Smooth muscle cell (in vitro differentiated cells): ENCODE data around the gene SH3BP1. TPM values are rescaled to one million over a fixed set of nuclear protein-coding genes. Genes with fewer than 3 reads are reported as not detected.

Experiments
- DNase-seq: peaks from one replicate; lab custom pipeline; 2025; ENCODE audit not compliant: unreplicated experiment; lab: John Stamatoyannopoulos, UW
- H2AFZ ChIP-seq: fragments of 200-600 bp; sonication (generic); 2 replicates; pipeline ENCODE4 v1.6.0; 2016; ENCODE audit warnings: antibody characterized with exemption, low read depth, mild to moderate bottlenecking
- H3F3A ChIP-seq: fragments of 200-600 bp; sonication (generic); 2 replicates; pipeline ENCODE4 v1.6.0; 2017; ENCODE audit warnings: antibody characterized with exemption, low read depth
- H3K27ac ChIP-seq: fragments of 200-600 bp; sonication (generic); 2 replicates; pipeline ENCODE4 v1.5.1; 2016; ENCODE audit warnings: low read depth, mild to moderate bottlenecking
- H3K27me3 ChIP-seq: fragments of 200-600 bp; sonication (generic); 2 replicates; pipeline ENCODE4 v1.6.1; 2016; ENCODE audit warnings: low read depth, mild to moderate bottlenecking
- H3K36me3 ChIP-seq: fragments of 200-600 bp; sonication (generic); 2 replicates; pipeline ENCODE4 v1.5.1; 2016; ENCODE audit warnings: low read depth
- H3K4me1 ChIP-seq: fragments of 200-600 bp; sonication (generic); 2 replicates; pipeline ENCODE4 v1.5.1; 2016; ENCODE audit warnings: low read depth
- H3K4me2 ChIP-seq: fragments of 200-600 bp; sonication (generic); 2 replicates; pipeline ENCODE4 v1.6.0; 2016; ENCODE audit warnings: mild to moderate bottlenecking
- H3K4me3 ChIP-seq: fragments of 200-600 bp; sonication (generic); 2 replicates; pipeline ENCODE4 v1.5.1; 2016; ENCODE audit warnings: mild to moderate bottlenecking
- H3K79me2 ChIP-seq: fragments of 200-600 bp; sonication (generic); 2 replicates; pipeline ENCODE4 v1.6.0; 2016; ENCODE audit warnings: low read depth, mild to moderate bottlenecking
- H3K9ac ChIP-seq: fragments of 200-600 bp; sonication (generic); 2 replicates; pipeline ENCODE4 v1.6.0; 2016; ENCODE audit warnings: low read depth
- H3K9me3 ChIP-seq: fragments of 200-600 bp; sonication (generic); replicated peaks from 2 replicates; pipeline ENCODE4 v1.5.1; 2016; ENCODE audit warnings: low read depth
- H4K20me1 ChIP-seq: fragments of 200-600 bp; sonication (generic); 2 replicates; pipeline ENCODE4 v1.6.0; 2016; ENCODE audit warnings: low read depth
- CTCF ChIP-seq: fragments of 200-600 bp; sonication (generic); IDR thresholded peaks from 2 replicates; pipeline ENCODE4 v1.5.1; 2017; ENCODE audit warnings: borderline replicate concordance, mild to moderate bottlenecking, antibody characterized with exemption; ENCODE audit not compliant: insufficient read depth, poor library complexity, severe bottlenecking
- WGBS: methylation state at CpG from one replicate; pipeline ENCODE4 v1.1.7; 2016; ENCODE audit warnings: low lambda C conversion rate; 5-methylcytosine and 5-hydroxymethylcytosine counted together
- polyA plus RNA-seq: library from polyadenylated mRNA; unstranded; fragments of >200 nt; fragmentation: Nextera tagmentation; extraction: Ambion mirVana; gene quantifications from 2 replicates; pipeline ENCODE4 v1.2.1, GENCODE V29; 2016
- total RNA-seq: library from RNA; depleted of rRNA; stranded (reverse); fragments of >200 nt; gene quantifications from 2 replicates; pipeline ENCODE4 v1.2.3, GENCODE V29; 2014

SH3BP1 gene
- total and polyA plus RNA-seq, 2 experiments from 2014 or later = 16.6 to 20.4 TPM

GRCh38 chr22:37610480-37611129 lies 28.9 kb upstream of the SH3BP1 start:
- Histone ChIP-seq H3F3A (peaks cover 2% of the 10 kb centered on the region), H3K79me2 (peaks cover 28% of the 10 kb centered on the region), H3K36me3 (no peaks in the 10 kb centered on the region), H3K27me3 (no peaks in the 10 kb centered on the region), H3K27ac (no peak overlapping the region), H4K20me1 (no peaks in the 10 kb centered on the region), H3K9ac (no peak overlapping the region), H3K9me3 (no peaks in the 10 kb centered on the region), H3K4me2 (no peak overlapping the region), H2AFZ (no peak overlapping the region), H3K4me1 (peaks cover 8% of the 10 kb centered on the region), H3K4me3 (no peak overlapping the region)
- no peak for TF ChIP-seq CTCF
- WGBS = 95% methylated on average over 15 of the region's 15 CpGs
- DNase-seq = no peak

- no peak for TF ChIP-seq CTCF
- no peaks in the 10 kb centered on the region for H3K36me3 ChIP-seq
- peaks cover 2% of the 10 kb centered on the region for H3F3A ChIP-seq
- peaks cover 8% of the 10 kb centered on the region for H3K4me1 ChIP-seq
- H3K79me2 ChIP-seq = peaks cover 28% of the 10 kb centered on the region
- H2AFZ ChIP-seq = no peak overlapping the region
- WGBS = 85% methylated on average over 6 of the region's 6 CpGs
- H3K9me3 ChIP-seq = no peaks in the 10 kb centered on the region
- no peak overlapping the region for H3K9ac ChIP-seq
- no peak overlapping the region for H3K27ac ChIP-seq
- H3K4me3 ChIP-seq = no peak overlapping the region
- no peaks in the 10 kb centered on the region for H4K20me1 ChIP-seq
- no peak overlapping the region for H3K4me2 ChIP-seq
- H3K27me3 ChIP-seq = no peaks in the 10 kb centered on the region
- no peak for DNase-seq
Measured at GRCh38 chr22:37611207-37611606, 28.3 kb upstream of the SH3BP1 start.

DNA sequence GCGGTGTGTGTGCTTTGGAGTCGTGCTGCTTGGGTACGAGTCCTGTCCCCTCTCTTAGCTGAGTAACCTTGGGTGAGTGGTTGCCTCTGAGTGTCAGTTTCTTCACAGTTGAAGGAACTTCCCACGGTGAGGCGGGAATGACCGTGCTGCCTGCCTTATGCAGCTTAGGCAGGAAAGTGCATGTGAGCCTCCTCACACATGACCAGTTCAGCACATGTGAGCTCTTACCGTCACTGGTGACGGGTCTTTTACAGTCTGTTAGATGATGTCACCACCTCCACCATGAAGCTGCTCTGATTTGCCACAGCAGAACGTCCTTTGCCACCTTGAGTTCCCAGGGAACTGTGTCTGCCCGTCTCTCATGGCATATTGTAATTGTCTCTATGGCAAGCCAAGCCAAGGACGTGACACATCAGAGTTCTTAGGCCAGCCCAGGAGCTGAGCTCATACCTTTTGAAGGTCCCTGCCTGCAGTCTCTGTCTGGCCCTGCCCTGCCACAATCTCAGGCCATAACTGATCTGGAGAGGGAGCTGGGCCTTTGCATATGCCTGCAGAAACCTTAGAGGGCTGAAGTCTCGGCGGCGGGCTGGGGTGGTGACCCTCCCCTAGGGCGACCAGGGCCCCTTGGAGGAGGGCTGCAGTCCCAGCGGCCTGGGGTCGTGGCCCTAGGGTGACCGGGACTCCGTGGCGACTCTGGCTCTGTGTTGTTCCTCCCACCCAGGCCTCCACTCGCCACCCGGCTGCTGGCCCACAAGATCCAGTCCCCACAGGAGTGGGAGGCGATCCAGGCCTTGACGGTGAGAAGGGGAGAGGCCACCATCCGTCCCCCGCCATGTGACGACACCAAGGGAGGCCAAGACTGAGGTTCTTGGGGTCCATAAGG lies 23.0 kb upstream of the SH3BP1 start:
- H3K27ac ChIP-seq = no peak overlapping the region
- no peaks in the 10 kb centered on the region for H4K20me1 ChIP-seq
- H3K4me3 ChIP-seq = no peak overlapping the region
- no peak overlapping the region for H2AFZ ChIP-seq
- WGBS = 97% methylated on average over 27 of the region's 27 CpGs
- H3K4me2 ChIP-seq = no peak overlapping the region
- H3K27me3 ChIP-seq = no peaks in the 10 kb centered on the region
- H3K79me2 ChIP-seq = peaks cover 4% of the 10 kb centered on the region
- H3K36me3 ChIP-seq = no peaks in the 10 kb centered on the region
- DNase-seq = no peak
- no peaks in the 10 kb centered on the region for H3K9me3 ChIP-seq
- H3F3A ChIP-seq = no peaks in the 10 kb centered on the region
- no peaks in the 10 kb centered on the region for H3K4me1 ChIP-seq
- no peak overlapping the region for H3K9ac ChIP-seq
- no peak for TF ChIP-seq CTCF
